ENCODE results near the gene SPTBN2.

The SPTBN2 gene

GRCh38 chr11:66728693-66729385, at the start of gene SPTBN2:
TSS of gene SPTBN2 (minus strand) at chr11:66729216. CDS start at chr11:66721240, 7,976 bp downstream.
- Histone ChIP-seq H3K27ac (ENCODE audit: low read length) (no peak within 1 kb of the TSS), H3K27me3 (ENCODE audit: control insufficient read depth, insufficient read depth, low read length) (peaks cover 7% of the 10 kb centered on the region; the same call in 1 of the 2 replicates), H3K4me3 (ENCODE audit: low read length) (peak within 1 kb of the TSS; percentile 38; the same call in 1 of the 2 replicates), H3K9me3 (ENCODE audit: control insufficient read depth, insufficient read depth, low read length) (no peaks in the 10 kb centered on the region), H3K36me3 (ENCODE audit: control insufficient read depth, insufficient read depth, low read length) (no peaks in the 10 kb centered on the region; the same call in 1 of the 2 replicates), H3K4me1 (ENCODE audit: control insufficient read depth, insufficient read depth, low read length) (0 out of 2 replicates have a peak, but pooled peaks cover 2% of the 10 kb centered on the region)
- WGBS (ENCODE audit: insufficient coverage, insufficient read length): no CpG with 5 or more reads among the region's 25 CpGs
- no peak for DNase-seq (ENCODE audit: low read depth, low spot score)

DNA sequence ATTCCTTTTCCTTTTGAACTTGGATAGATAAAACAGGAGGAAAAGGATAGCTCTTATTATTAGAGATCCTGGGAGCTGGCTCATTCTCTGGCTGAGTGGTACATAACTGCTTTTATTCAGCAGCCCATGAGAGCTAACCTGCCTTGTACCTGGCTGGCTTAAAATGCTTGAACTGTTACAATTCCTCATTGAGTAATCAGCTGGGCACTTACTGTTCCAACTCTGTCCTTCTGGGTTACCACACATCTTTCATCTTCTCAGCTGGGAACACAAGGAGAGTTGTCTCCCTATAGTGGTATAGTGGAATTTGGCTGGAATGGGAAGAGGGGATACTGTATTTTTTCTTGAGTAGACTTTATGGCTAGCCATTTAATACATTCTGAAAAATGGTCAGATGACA, 39.8 kb upstream of the SPTBN2 start:
- H3K4me3 ChIP-seq (ENCODE audit: low read length): no peak overlapping the region
- no peaks in the 10 kb centered on the region for H3K9me3 ChIP-seq (ENCODE audit: control insufficient read depth, insufficient read depth, low read length)
- no peak for DNase-seq (ENCODE audit: low read depth, low spot score)
- H3K36me3 ChIP-seq (ENCODE audit: control insufficient read depth, insufficient read depth, low read length): no peaks in the 10 kb centered on the region
- no peak overlapping the region for H3K27ac ChIP-seq (ENCODE audit: low read length)
- H3K4me1 ChIP-seq (ENCODE audit: control insufficient read depth, insufficient read depth, low read length): no peaks in the 10 kb centered on the region
- H3K27me3 ChIP-seq (ENCODE audit: control insufficient read depth, insufficient read depth, low read length): no peaks in the 10 kb centered on the region

GRCh38 chr11:66768088-66768521, 39.1 kb upstream of the SPTBN2 start:
- Histone ChIP-seq H3K4me1 (ENCODE audit: control insufficient read depth, insufficient read depth, low read length) (no peaks in the 10 kb centered on the region), H3K27me3 (ENCODE audit: control insufficient read depth, insufficient read depth, low read length) (no peaks in the 10 kb centered on the region), H3K4me3 (ENCODE audit: low read length) (no peak overlapping the region), H3K27ac (ENCODE audit: low read length) (no peak overlapping the region), H3K36me3 (ENCODE audit: control insufficient read depth, insufficient read depth, low read length) (no peaks in the 10 kb centered on the region; the same call in 1 of the 2 replicates), H3K9me3 (ENCODE audit: control insufficient read depth, insufficient read depth, low read length) (no peaks in the 10 kb centered on the region)
- DNase-seq (ENCODE audit: low read depth, low spot score): no peak
- no CpG with 5 or more reads among the region's 3 CpGs for WGBS (ENCODE audit: insufficient coverage, insufficient read length)

GRCh38 chr11:66767666-66768065, 38.6 kb upstream of the SPTBN2 start:
- Histone ChIP-seq H3K4me3 (ENCODE audit: low read length) (no peak overlapping the region), H3K27ac (ENCODE audit: low read length) (no peak overlapping the region), H3K4me1 (ENCODE audit: control insufficient read depth, insufficient read depth, low read length) (no peaks in the 10 kb centered on the region), H3K36me3 (ENCODE audit: control insufficient read depth, insufficient read depth, low read length) (peaks cover 2% of the 10 kb centered on the region; the same call in 1 of the 2 replicates), H3K27me3 (ENCODE audit: control insufficient read depth, insufficient read depth, low read length) (no peaks in the 10 kb centered on the region), H3K9me3 (ENCODE audit: control insufficient read depth, insufficient read depth, low read length) (no peaks in the 10 kb centered on the region)
- no CpG with 5 or more reads among the region's 1 CpG for WGBS (ENCODE audit: insufficient coverage, insufficient read length)
- DNase-seq (ENCODE audit: low read depth, low spot score): no peak

DNA sequence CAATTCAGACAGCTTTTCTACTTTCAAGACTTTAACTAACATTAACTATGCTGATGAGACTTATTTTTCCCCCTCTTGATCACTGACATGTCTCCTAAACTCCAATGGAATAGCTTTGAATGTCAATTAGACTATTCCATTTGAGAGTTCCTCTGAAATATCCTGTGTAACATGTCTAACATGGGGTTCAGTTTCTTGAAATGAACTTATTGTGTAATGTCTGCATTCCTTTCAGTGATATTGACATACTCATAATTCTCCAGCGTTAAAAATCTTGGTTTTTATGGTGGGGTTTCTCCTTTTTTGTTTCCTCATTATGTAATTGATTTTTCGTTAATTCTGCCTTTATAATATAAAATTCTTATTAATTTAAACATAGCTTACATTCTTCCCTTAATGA, 37.7 kb upstream of the SPTBN2 start:
- Histone ChIP-seq H3K36me3 (ENCODE audit: control insufficient read depth, insufficient read depth, low read length) (peaks cover 8% of the 10 kb centered on the region), H3K4me3 (ENCODE audit: low read length) (no peak overlapping the region), H3K27me3 (ENCODE audit: control insufficient read depth, insufficient read depth, low read length) (no peaks in the 10 kb centered on the region), H3K27ac (ENCODE audit: low read length) (no peak overlapping the region), H3K4me1 (ENCODE audit: control insufficient read depth, insufficient read depth, low read length) (no peaks in the 10 kb centered on the region), H3K9me3 (ENCODE audit: control insufficient read depth, insufficient read depth, low read length) (no peaks in the 10 kb centered on the region)
- no CpG with 5 or more reads among the region's 2 CpGs for WGBS (ENCODE audit: insufficient coverage, insufficient read length)
- no peak for DNase-seq (ENCODE audit: low read depth, low spot score)

DNA sequence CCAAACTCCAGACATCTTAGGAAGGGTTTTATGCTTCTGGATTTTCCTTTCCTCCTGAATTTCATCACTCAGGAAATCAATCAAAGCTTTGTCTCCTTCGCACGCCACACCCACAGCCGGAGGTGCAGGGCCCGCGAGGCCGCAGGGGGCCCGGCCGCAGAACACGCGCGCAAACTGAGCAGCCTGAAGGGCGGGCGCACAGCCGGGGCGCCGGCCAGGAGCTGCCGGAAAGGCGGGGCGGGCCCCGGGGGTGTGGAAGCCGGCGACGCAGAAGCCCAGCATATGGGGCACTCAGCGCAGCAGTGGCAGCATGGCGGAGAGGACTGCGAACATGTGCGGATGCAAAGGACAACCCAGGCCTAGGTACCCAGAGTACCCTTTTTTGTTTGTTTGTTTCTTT, 33.1 kb upstream of the SPTBN2 start:
- no peaks in the 10 kb centered on the region for H3K27me3 ChIP-seq (ENCODE audit: control insufficient read depth, insufficient read depth, low read length)
- no peak overlapping the region for H3K4me3 ChIP-seq (ENCODE audit: low read length)
- WGBS (ENCODE audit: insufficient coverage, insufficient read length): no CpG with 5 or more reads among the region's 27 CpGs
- no peaks in the 10 kb centered on the region for H3K9me3 ChIP-seq (ENCODE audit: control insufficient read depth, insufficient read depth, low read length)
- no peaks in the 10 kb centered on the region for H3K4me1 ChIP-seq (ENCODE audit: control insufficient read depth, insufficient read depth, low read length)
- peaks cover 10% of the 10 kb centered on the region for H3K36me3 ChIP-seq (ENCODE audit: control insufficient read depth, insufficient read depth, low read length)
- H3K27ac ChIP-seq (ENCODE audit: low read length): no peak overlapping the region
- DNase-seq (ENCODE audit: low read depth, low spot score): no peak

- Histone ChIP-seq H3K9me3 (ENCODE audit: control insufficient read depth, insufficient read depth, low read length) (no peaks in the 10 kb centered on the region), H3K36me3 (ENCODE audit: control insufficient read depth, insufficient read depth, low read length) (no peaks in the 10 kb centered on the region), H3K4me1 (ENCODE audit: control insufficient read depth, insufficient read depth, low read length) (no peaks in the 10 kb centered on the region), H3K27ac (ENCODE audit: low read length) (no peak overlapping the region), H3K4me3 (ENCODE audit: low read length) (no peak overlapping the region), H3K27me3 (ENCODE audit: control insufficient read depth, insufficient read depth, low read length) (no peaks in the 10 kb centered on the region)
- no CpG with 5 or more reads among the region's 4 CpGs for WGBS (ENCODE audit: insufficient coverage, insufficient read length)
- no peak for DNase-seq (ENCODE audit: low read depth, low spot score)
These were observed 23.1 kb upstream of the SPTBN2 start for GRCh38 chr11:66752148-66752547.

- no peak overlapping the region for H3K27ac ChIP-seq (ENCODE audit: low read length)
- no CpG with 5 or more reads among the region's 2 CpGs for WGBS (ENCODE audit: insufficient coverage, insufficient read length)
These were observed 20.1 kb upstream of the SPTBN2 start for GRCh38 chr11:66749091-66749490.

GRCh38 chr11:66747480-66747879, 18.5 kb upstream of the SPTBN2 start:
- Histone ChIP-seq H3K36me3 (ENCODE audit: control insufficient read depth, insufficient read depth, low read length) (no peaks in the 10 kb centered on the region), H3K27me3 (ENCODE audit: control insufficient read depth, insufficient read depth, low read length) (no peaks in the 10 kb centered on the region), H3K27ac (ENCODE audit: low read length) (no peak overlapping the region), H3K4me3 (ENCODE audit: low read length) (no peak overlapping the region), H3K4me1 (ENCODE audit: control insufficient read depth, insufficient read depth, low read length) (no peaks in the 10 kb centered on the region), H3K9me3 (ENCODE audit: control insufficient read depth, insufficient read depth, low read length) (no peaks in the 10 kb centered on the region)
- no peak for DNase-seq (ENCODE audit: low read depth, low spot score)
- WGBS (ENCODE audit: insufficient coverage, insufficient read length): no CpG with 5 or more reads among the region's 7 CpGs

More at GRCh38 chr11:66749091-66749490, 20.1 kb upstream of the SPTBN2 start:
- H3K4me1 ChIP-seq (ENCODE audit: control insufficient read depth, insufficient read depth, low read length): no peaks in the 10 kb centered on the region
- no peak overlapping the region for H3K4me3 ChIP-seq (ENCODE audit: low read length)
- H3K27me3 ChIP-seq (ENCODE audit: control insufficient read depth, insufficient read depth, low read length): no peaks in the 10 kb centered on the region
- H3K36me3 ChIP-seq (ENCODE audit: control insufficient read depth, insufficient read depth, low read length): no peaks in the 10 kb centered on the region
- no peaks in the 10 kb centered on the region for H3K9me3 ChIP-seq (ENCODE audit: control insufficient read depth, insufficient read depth, low read length)
- no peak for DNase-seq (ENCODE audit: low read depth, low spot score)

DNA sequence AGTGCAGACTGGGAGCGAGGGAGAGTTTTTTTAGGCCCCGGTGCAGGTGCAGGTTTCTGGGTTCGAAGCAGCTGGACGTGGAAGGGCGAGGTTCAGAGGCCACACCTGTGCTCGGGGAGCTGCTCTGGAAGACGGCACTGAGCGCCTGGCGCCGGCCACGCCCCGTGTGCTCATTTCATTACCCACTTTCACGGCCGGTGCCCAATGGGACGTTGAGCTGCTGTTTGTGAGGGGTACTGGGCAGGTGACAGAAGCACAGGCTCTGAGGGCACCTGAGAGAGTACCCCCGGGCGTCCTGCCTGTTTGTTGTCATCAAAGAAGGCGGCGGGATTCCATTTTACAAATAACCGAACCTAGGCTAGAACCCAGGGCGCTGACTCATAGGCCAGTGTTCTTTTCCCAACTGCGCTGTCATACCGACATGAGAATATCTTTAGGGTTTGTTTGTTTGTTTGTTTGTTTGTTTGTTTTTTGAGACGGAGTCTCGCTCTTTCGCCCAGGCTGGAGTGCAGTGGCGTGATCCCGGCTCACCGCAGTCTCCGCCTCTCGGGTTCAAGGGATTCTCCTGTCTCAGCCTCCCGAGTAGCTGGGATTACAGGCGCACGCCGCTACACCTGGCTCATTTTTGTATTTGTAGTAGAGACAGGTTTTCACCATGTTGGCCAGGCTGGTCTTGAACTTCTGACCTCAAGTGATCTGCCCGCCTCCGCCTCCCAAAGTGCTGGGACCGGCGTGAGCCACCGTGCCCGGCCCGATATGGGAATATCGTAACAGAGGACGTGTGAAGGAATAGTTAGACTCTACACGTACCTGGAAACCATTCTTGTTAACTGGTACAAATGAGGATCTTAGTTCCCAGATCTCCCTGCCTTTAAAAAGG, 16.6 kb upstream of the SPTBN2 start:
- Histone ChIP-seq H3K9me3 (ENCODE audit: control insufficient read depth, insufficient read depth, low read length) (no peaks in the 10 kb centered on the region), H3K27me3 (ENCODE audit: control insufficient read depth, insufficient read depth, low read length) (no peaks in the 10 kb centered on the region), H3K27ac (ENCODE audit: low read length) (no peak overlapping the region), H3K4me1 (ENCODE audit: control insufficient read depth, insufficient read depth, low read length) (no peaks in the 10 kb centered on the region), H3K4me3 (ENCODE audit: low read length) (peak overlapping the region; percentile 64; the same call in 1 of the 2 replicates), H3K36me3 (ENCODE audit: control insufficient read depth, insufficient read depth, low read length) (no peaks in the 10 kb centered on the region)
- DNase-seq (ENCODE audit: low read depth, low spot score): no peak
- no CpG with 5 or more reads among the region's 45 CpGs for WGBS (ENCODE audit: insufficient coverage, insufficient read length)
